CD4-positive, alpha-beta T cell treated with Interleukin-10 for 1 hour (primary cell): ENCODE measurements around the gene MITF.

Source experiments
- DNase-seq: peaks from one replicate; pipeline ENCODE4 v3.0.0-alpha.2; 2020

Gene MITF

DNA sequence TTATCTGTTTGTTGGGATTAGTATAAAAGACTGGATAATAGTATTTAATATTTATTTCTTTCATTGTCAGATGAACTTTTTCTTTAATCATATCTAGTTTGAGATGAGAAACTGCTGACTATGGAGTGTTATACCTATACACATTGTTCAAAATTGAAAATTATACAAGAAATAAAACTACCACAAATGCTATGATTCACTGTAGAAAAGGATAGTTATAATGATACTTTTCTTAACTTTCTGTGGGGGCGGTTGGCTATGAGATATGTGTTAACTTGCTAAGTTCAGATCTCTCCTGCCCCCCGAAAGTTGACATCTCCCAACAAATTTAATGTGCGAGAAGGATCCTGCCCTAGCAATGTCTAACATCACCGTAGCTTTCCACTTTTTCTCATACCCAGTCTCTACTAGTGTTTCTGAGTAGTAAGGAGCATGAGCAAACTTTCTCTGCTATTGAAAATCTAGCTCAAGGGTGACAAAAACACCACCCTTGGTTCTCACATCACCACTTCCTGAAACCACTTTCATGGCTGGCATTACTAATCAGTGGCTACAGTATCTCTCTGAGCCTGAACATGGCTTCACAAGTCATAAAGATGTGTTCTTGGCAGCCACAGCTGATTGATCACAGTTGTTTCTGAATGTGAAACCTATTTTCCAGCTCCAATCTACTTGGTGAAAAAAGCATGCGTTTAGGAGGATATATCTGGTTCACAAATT, 244.4 kb downstream of the MITF start:
- no peak for DNase-seq

DNA sequence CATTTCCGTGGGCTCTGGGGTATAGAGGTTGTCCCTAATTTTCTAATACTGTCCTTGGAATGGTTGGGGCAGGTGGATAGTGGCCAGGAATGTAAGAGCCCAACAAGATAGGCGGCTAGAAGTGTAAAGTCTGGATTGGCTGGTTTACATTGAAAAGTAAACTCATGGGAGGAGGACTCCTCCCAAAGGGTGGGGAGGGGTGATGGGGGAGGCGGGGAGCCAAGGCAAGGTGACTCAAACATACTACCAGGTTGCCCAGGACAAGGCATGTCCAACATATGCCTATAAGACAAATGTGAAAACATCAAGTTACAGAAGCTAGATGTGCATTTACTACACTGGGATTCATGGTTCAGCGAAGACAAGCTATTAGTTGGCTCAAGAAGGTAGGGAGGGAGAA, 246.0 kb downstream of the MITF start:
- DNase-seq: no peak

DNA sequence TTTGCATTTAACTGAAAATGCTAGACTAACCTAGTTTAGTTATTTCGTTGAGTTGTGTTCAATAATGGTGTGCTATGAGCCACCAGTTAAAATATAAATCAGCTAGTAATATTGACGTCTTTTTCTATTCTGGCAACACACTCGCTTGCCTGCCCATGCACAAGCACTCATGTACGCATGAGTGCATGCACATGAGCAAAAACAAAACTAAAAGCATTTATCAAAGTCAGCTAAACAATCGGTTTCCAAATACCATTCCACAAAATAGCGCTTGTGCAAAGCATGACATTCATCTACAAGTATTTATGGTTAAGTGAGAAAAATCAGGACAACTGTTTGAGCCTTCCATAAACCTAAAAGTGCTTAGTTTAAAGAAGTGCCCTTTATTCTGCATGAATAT, 247.2 kb downstream of the MITF start:
- DNase-seq: no peak

DNA sequence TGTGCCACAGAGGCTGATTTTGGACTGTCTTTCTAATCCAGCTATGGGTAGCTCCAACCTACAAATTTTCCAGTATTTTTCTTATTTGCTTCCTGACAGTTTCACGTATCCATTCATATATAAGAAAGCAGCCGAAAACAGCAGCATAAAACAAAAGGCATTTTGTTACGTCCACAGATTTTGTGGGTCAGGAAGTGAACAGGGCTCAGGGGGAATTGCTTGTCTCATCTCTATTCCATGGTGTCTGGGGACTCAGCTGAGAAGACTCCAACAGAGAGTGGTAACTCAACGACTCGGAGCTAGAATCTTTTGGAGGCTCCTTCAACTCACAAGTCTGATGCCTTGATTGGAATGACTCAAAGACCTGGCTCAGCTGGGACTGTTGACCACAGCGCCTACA, 248.6 kb downstream of the MITF start:
- no peak for DNase-seq

DNA sequence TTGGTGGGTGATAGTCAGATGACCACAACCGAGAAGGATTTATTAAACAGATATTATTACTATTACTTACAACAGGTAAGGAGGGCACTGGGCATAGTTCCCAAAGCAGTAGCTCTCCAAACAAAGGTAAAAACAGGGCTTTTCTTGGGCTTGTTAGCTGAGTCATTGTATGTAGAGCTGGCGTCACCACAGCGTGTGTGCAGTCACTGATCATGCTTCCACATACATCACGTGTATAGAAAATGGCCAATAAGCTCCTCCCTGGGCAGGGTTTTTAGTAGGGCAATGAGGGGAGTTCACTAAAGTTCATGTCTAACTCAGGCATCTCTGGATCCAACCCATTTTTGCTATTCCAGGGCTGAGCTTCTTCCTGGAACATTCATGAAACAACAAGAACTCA, 254.5 kb downstream of the MITF start:
- no peak for DNase-seq

DNA sequence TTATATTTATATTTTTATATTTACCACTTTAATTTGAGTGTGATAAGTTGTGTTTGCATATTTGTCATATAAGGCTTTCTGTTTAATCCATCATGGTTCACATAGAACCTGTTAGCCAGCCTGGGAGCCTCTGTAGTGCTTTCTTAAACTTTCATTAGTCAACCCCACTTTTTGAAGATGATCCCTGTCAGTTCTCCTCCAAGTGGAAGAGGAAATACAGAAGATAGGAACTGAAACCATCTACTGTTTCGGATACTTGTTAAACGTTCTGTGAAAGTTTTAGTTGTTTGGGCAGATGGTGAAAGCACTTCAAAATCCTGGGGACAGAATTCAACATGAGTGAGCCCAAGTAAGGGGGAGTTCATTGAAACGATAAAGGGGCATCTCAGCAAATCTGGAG, 255.7 kb downstream of the MITF start:
- DNase-seq: no peak

DNA sequence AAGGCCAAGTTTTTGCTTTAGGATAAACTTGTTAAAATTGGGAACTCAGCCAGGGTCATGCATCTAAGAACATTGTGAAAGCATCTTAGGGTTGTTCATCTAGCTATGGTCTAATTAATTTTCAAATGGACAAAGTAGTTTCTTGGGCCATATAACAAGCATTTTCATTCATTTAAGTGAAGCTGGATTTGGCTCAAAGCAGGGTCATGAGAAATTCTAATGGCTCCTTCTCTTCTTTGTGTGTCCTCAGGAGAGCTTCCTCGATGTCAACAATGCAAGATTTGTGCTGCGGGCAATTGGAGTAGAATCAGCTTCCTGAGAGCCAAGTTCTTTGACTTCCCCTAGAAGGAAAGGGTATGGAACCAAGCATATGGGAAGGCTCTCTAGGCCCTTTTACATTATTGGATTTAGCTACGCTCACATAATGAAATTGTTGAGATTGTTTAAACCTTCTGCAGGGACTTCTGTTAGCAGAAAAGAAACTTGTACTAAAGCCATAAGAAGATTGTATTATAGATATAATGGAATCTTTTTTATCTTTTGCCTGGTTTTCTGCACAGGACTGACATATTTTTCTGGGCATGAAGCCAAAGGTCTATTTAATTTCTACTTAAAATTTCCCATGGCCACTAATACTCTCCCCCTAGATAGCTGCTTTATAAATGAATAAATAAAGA, 258.5 kb downstream of the MITF start:
- DNase-seq: no peak

DNA sequence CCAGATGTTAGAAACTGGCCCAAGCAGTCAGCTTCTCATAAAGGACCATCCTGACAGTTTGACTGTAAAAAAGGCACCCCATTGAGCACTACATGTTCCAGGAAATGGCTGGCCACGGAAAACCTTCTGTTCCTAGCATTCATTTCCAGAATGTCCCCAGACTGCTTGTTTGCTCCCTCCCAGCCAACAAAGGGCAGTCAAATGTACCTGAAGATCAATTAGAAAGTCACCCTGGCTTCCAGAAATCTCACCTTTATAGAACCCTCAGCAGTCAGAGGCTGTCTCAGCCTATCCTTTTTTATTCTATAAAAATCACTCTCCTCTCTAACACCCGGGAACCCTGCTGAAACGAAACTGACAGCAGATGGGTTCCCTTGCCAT, 259.5 kb downstream of the MITF start:
- no peak for DNase-seq

DNA sequence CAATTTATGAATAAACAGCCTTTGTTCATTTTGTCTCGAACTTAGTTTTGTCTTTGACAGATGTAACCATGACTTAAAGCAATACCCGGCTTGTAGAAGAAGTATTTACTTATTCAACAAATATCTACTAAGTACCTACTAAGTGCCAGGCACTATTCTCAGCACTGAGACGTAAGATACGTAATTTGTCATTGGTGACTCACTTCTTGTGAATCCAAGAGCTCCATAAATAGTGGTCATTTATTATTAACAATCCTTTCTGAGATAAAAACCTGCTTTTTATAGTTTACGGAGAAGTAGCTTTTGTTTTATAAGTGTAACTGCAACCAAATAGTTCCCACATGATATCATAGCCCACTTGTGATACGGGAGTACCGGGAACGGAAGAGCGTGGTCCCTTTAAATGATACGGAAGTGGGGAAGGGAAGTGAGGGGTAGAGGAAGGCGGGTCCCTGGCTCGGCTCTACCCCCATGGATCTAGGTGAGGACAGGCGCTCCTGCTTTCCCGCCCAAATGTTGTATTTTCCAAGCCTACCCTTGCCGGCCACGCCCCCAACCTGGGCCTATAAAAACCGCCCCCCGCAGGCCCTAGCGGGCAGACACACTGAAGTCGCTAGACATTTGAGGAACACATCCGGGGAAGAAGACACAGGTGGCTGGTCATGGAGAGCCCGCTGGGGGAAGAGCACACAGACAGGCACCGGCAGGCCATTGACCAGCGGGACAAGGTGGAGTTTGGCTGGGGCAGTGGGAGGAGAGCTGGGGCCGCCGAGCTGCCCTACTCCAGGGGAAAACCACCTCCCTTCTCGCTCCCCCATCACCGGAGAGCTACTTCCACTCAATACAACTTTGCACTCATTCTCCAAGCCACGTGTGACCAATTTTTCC, 260.1 kb downstream of the MITF start, which contains the start of gene SAMMSON:
TSS of gene SAMMSON (plus strand) at position 594 of the 888 bp plus-strand sequence.
- no peak for DNase-seq

DNA sequence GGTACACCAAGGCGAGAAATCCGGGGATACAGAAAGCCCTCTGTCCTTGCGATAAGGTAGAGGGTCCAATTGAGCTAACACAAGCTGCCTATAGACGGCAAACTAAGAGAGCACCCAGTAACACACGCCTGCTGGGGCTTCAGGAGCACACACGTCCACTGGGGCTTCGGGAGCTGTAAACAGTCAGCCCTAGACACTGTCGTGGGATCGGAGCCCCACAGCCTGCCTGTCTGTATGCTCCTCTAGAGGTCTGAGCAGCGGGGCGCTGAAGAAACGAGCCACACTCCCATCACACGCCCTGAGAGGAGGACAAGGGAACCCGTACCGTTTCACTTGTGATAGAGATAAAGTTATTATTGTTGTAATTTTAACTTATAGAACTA, 260.8 kb downstream of the MITF start:
- DNase-seq: no peak

DNA sequence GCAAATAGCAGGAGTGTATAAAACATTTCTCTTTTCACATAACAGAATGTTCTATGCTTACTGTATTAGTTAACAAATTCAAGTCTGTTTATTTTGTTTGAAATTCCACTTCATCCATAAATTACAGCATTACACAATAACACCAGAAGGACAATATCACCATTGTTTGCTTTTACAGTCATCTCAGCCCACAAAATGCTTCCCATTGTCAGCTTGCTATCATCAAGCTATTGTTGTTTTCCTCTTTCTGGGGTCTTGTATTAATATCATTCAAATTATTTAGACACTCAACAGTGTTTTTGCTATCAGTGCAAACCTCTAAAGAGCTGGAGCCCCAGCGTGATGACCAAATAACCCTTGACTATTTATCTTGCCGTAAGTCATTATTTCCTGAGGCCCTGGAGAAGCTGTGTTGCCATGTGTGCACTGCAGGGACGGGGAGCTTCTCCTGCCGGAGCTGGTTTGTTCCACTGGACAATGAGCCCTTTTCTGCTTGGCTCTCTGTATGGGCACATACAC, 261.4 kb downstream of the MITF start:
- no peak for DNase-seq

DNA sequence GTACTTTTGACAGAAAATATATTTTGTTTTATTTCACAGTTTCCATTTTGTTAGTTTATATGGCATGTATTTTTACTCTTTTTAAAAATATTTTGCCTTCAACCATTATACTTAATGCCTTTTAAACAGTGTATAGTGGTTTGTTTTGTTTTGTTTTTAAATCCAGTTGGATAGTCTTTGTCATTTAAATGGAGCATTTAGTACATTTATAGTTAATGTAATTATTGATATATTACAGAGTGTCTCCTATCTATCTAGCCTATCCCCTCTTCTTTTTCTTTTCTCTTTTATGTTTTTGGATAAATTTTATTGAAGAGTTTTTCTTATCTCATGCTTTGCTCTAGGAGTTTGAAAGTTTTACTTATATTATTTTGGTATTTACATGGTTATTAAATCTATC, 263.9 kb downstream of the MITF start:
- no peak for DNase-seq

DNA sequence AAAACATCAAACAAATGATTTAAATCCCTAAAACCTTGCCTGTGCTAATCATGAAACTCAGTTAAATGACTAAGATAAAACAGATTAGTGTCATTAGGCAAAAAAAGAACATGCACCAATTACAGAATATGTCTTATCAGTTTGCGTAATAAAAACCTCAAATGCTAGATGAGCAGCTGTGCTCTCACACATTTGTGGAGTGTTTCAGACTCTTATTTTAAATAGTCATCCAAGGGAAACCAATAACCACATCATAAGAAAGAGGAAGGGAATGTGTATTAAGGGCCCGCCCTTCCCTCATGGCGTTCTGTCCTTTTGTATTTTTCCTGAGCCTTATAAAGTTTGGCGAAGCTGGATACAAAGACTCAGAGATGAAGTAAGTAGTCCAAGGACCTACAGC, 266.8 kb downstream of the MITF start:
- DNase-seq: no peak

DNA sequence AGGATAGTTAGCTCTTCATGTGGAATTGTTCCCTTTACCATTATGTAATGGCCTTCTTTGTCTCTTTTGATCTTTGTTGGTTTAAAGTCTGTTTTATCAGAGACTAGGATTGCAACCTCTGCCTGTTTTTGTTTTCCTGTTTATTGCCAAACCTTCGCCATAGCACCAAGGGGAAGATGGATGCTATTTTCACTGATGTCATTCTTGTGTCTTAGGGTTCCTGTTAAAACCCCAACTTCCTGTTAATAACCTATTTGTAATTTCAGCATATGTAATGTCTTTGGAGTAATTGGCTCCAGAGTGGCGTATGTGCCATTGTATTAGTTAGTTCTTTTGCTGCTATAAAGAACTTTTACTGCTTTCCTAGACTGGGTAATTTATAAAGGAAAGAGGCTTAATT, 271.1 kb downstream of the MITF start:
- no peak for DNase-seq

DNA sequence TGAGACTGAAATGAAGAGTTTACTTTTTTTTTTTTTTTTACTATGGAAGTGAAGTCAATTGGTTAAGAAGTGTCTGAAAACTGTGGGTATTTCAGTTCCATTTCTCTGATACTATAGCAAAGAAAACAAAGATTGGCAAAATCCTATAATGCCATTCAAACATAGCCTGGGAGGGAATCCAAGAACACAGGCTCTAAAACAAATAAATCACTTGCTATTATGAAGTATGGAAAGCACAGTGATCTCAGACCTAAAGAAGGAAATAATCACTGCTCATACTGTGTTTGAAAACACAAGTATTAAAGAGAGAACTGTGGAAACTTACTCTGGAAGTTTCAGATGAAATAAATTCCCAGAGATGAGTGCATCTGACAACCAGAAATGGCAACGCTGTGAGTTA, 272.3 kb downstream of the MITF start:
- no peak for DNase-seq
